ENCODE data around the gene IBSP. TPM values are rescaled to one million over a fixed set of nuclear protein-coding genes. Genes with fewer than 3 reads are reported as not detected.

IBSP gene
- total RNA-seq, 1 experiment from 2014 or later = not detected

GRCh38 chr4:87834401-87834800 is 35.0 kb downstream of the IBSP start:
- in situ Hi-C loops (cut with HindIII; ENCODE audit: low pct_unique_long_range_greater_than_20kb, low sequenced_read_pairs) = no loop called here

DNA sequence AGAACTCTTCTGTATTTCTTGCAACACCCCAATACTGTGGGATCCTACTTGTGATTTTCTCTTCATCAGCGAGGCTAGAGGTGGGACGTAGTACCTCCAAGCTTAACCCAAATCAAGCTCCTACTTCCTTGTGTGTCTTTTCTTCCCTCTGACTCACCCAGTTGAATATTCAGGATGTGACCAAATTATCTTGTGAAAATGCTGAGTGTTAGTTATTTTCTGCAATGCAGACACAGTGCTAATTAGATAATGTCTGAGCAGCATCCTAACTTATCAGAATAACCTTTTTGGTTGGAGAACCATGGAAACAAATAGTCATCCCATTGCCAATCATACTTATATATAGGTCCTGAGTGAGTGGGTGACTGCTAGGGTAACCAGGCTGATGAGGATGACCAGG is 35.8 kb downstream of the IBSP start:
- in situ Hi-C loops (cut with HindIII; ENCODE audit: low pct_unique_long_range_greater_than_20kb, low sequenced_read_pairs) = no loop called here
- no peak for DNase-seq (ENCODE audit: low read depth)

More at GRCh38 chr4:87834401-87834800, 35.0 kb downstream of the IBSP start:
- DNase-seq (ENCODE audit: low read depth) = no peak

DNA sequence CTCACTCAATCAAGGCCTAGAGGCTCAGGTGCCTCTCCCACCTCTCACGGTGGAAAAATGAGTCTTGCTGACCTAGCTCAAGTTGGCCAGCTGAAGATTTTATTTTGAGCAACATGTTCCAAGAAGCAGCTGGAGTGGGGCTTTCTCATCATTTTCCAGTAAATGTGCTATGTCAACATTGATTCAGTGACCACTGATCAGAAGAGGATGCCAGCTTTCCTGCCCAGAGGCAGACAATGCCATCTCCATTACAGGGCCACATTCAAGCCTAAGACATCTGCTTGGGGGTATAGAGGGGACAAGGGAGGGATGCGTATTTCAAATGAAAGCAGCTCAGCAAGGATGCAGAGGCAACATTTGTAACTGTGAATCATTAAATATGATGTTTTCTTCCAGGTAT is 36.4 kb downstream of the IBSP start:
- in situ Hi-C loops (cut with HindIII; ENCODE audit: low pct_unique_long_range_greater_than_20kb, low sequenced_read_pairs) = no loop called here
- no peak for DNase-seq (ENCODE audit: low read depth)

DNA sequence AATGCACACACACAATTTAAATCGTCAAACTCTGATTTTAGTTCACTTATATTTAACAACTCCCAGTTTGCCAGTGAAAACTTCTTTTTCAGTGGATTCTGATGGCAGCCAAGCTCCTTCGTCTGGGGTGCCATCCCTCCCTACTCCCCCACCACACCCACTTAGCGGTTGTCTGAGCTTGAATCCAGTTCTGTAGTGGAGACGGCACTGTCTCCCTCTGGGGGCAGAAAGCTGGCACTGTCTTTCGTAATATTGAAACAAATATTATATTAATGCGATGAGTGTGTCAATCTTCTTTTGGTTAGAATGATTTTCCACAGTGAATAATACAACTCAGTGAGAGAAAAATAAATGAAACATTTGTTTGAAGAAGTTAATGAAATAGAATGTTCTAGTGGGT is 38.9 kb downstream of the IBSP start:
- DNase-seq (ENCODE audit: low read depth) = no peak
- in situ Hi-C loops (cut with HindIII; ENCODE audit: low pct_unique_long_range_greater_than_20kb, low sequenced_read_pairs) = no loop called here

- in situ Hi-C loops (cut with HindIII; ENCODE audit: low pct_unique_long_range_greater_than_20kb, low sequenced_read_pairs) = no loop called here
Measured at GRCh38 chr4:87838890-87839591, 39.7 kb downstream of the IBSP start.

DNA sequence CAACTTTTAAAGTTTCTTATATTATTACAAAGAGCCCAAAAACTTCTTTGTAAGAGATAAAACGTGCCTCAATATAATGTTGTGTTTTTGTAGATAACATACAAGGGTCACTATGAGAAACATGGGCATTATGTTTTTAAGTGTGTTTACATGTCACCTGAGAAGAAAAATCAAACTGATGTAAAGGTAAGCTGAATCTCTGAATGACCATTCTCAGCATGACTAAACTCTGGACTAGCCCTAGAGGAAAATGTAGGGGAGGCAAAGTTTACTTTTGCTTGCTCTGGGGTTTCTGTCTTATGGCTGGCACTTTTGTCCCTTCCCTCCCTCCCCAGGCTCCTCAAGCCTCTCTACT is 40.2 kb downstream of the IBSP start:
- in situ Hi-C loops (cut with HindIII; ENCODE audit: low pct_unique_long_range_greater_than_20kb, low sequenced_read_pairs) = no loop called here

More at GRCh38 chr4:87838890-87839591, 39.7 kb downstream of the IBSP start:
- DNase-seq (ENCODE audit: low read depth) = peak; percentile 14

GRCh38 chr4:87840149-87840548 is 40.8 kb downstream of the IBSP start:
- in situ Hi-C loops (cut with HindIII; ENCODE audit: low pct_unique_long_range_greater_than_20kb, low sequenced_read_pairs) = no loop called here
- no peak for DNase-seq (ENCODE audit: low read depth)

More for the DNA sequence above, 40.2 kb downstream of the IBSP start:
- no peak for DNase-seq (ENCODE audit: low read depth)

DNA sequence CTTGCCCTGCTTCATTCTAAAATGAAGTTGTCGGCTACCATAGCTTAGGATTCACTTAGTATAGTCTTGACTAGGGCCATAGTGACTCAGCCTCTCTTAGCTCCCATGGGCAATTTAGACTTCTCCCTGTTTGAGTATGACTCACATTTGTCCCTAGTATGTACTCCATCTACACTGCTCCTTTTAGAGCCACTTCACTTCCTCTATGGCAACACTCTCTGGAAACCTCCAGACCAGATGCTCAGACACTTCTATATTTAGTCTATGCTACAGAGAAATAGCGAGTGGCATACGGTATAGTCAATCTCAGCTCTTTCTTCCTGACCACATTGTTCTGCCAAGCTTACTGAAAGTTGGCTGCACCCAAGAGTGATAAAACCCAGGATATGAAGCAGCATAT is 44.6 kb downstream of the IBSP start:
- peak; percentile 38 for DNase-seq (ENCODE audit: low read depth)
- in situ Hi-C loops (cut with HindIII; ENCODE audit: low pct_unique_long_range_greater_than_20kb, low sequenced_read_pairs) = no loop called here

GRCh38 chr4:87844452-87844851 is 45.1 kb downstream of the IBSP start:
- no peak for DNase-seq (ENCODE audit: low read depth)
- in situ Hi-C loops (cut with HindIII; ENCODE audit: low pct_unique_long_range_greater_than_20kb, low sequenced_read_pairs) = no loop called here

- no peak for DNase-seq (ENCODE audit: low read depth)
- in situ Hi-C loops (cut with HindIII; ENCODE audit: low pct_unique_long_range_greater_than_20kb, low sequenced_read_pairs) = no loop called here
Measured at GRCh38 chr4:87846226-87846625, 46.9 kb downstream of the IBSP start.

GRCh38 chr4:87848622-87849351 is 49.4 kb downstream of the IBSP start:
- in situ Hi-C loops (cut with HindIII; ENCODE audit: low pct_unique_long_range_greater_than_20kb, low sequenced_read_pairs) = no loop called here
- peak; percentile 44 for DNase-seq (ENCODE audit: low read depth)

GRCh38 chr4:87849612-87850011 is 50.3 kb downstream of the IBSP start:
- in situ Hi-C loops (cut with HindIII; ENCODE audit: low pct_unique_long_range_greater_than_20kb, low sequenced_read_pairs) = no loop called here
- DNase-seq (ENCODE audit: low read depth) = no peak

GRCh38 chr4:87851332-87851731 is 52.0 kb downstream of the IBSP start:
- no peak for DNase-seq (ENCODE audit: low read depth)
- in situ Hi-C loops (cut with HindIII; ENCODE audit: low pct_unique_long_range_greater_than_20kb, low sequenced_read_pairs) = no loop called here

DNA sequence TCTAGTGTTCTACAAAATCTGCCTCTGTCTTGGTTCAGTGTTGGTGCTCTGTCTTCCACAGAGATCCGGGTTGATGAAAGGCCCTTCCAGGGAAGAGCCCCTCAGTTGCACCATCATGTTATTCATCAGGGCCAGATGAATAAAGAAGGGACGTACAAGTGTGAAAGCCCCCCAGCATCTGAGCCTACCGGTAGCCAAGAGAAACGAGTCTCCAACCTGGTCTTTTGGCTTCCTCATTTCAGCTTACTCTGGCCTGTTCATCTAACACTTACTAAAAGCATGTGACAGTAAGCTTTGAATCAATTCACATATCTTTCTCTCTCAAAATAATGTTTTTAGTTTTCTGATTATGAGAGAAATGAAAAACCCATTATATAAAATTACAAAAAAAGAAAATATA is 52.6 kb downstream of the IBSP start:
- in situ Hi-C loops (cut with HindIII; ENCODE audit: low pct_unique_long_range_greater_than_20kb, low sequenced_read_pairs) = no loop called here
- DNase-seq (ENCODE audit: low read depth) = no peak

GRCh38 chr4:87853108-87853507 is 53.8 kb downstream of the IBSP start:
- in situ Hi-C loops (cut with HindIII; ENCODE audit: low pct_unique_long_range_greater_than_20kb, low sequenced_read_pairs) = no loop called here
- DNase-seq (ENCODE audit: low read depth) = peak; percentile 54

DNA sequence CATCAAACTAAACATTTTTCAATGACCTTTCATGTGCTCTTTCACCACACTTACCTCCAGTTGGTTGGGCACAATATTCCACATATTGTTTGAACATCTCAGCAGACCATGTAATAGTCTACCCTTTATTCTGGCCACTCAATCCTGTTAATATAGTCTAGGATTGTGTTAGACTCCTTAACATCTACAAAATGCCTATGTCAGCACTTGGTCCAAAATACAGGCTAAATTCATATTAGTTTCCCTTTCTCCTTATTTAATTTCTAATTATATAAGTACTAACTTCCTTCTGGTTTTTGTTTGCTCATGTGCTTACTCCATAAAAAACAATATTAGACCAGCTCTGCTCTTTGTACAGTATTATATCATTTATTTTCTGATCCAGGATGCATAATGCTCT is 54.5 kb downstream of the IBSP start:
- in situ Hi-C loops (cut with HindIII; ENCODE audit: low pct_unique_long_range_greater_than_20kb, low sequenced_read_pairs) = no loop called here

DNA sequence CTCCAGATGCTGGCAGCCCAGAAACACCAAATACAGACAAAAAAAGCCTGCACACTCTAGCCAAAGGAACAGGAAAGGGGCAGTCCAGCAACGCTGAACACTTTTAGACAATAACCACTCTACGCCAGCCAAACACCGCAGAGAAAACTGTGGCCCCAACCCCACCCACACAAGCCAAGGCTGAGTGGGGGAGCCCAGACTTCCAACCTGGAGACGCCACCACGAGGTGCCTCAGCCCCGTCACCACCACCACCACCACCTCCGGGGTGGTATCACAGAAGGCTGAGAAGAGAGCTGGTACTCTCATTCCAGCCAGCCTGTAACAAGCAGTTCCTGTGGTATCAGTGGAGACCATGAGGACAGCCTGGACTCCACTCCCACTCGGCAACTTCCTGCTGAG is 56.2 kb downstream of the IBSP start:
- in situ Hi-C loops (cut with HindIII; ENCODE audit: low pct_unique_long_range_greater_than_20kb, low sequenced_read_pairs) = no loop called here
- DNase-seq (ENCODE audit: low read depth) = no peak

More for the DNA sequence above, 54.5 kb downstream of the IBSP start:
- no peak for DNase-seq (ENCODE audit: low read depth)

GRCh38 chr4:87856816-87857215 is 57.5 kb downstream of the IBSP start:
- peak; percentile 38 for DNase-seq (ENCODE audit: low read depth)
- in situ Hi-C loops (cut with HindIII; ENCODE audit: low pct_unique_long_range_greater_than_20kb, low sequenced_read_pairs) = no loop called here

DNA sequence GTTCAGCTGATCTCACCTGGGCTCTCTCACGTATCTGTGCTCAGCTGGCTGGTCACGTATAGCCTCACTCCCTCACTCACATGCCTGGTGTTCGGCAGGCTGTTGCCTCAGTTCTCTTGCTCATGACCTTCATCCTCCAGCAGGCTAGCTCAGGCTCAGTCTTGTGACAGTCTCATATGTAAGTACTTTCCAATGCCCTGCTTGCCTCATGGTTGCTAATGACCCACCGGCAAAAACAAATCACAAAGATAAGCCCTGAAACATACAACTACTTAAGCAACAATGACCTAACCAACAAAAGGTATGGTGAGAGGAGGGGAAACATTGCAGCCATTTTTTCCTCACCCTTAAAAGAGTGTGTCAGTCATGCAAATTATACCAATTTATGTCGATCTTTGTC is 58.4 kb downstream of the IBSP start:
- in situ Hi-C loops (cut with HindIII; ENCODE audit: low pct_unique_long_range_greater_than_20kb, low sequenced_read_pairs) = no loop called here
- DNase-seq (ENCODE audit: low read depth) = no peak

Measured in Caki2 (cell line).